Smooth muscle cell (in vitro differentiated cells): ENCODE measurements around the gene WEE2. TPM values are rescaled to one million over a fixed set of nuclear protein-coding genes. Genes with fewer than 3 reads are reported as not detected.
A peak's percentile ranks its signal among the peaks of the same experiment; 100 is the strongest.

ENCODE experiments used
- DNase-seq: peaks from one replicate; lab custom pipeline; 2025; ENCODE audit not compliant: unreplicated experiment; lab: John Stamatoyannopoulos, UW
- H2AFZ ChIP-seq: fragments of 200-600 bp; sonication (generic); 2 replicates; pipeline ENCODE4 v1.6.0; 2016; ENCODE audit warnings: antibody characterized with exemption, low read depth, mild to moderate bottlenecking
- H3F3A ChIP-seq: fragments of 200-600 bp; sonication (generic); 2 replicates; pipeline ENCODE4 v1.6.0; 2017; ENCODE audit warnings: antibody characterized with exemption, low read depth
- H3K27ac ChIP-seq: fragments of 200-600 bp; sonication (generic); 2 replicates; pipeline ENCODE4 v1.5.1; 2016; ENCODE audit warnings: low read depth, mild to moderate bottlenecking
- H3K27me3 ChIP-seq: fragments of 200-600 bp; sonication (generic); 2 replicates; pipeline ENCODE4 v1.6.1; 2016; ENCODE audit warnings: low read depth, mild to moderate bottlenecking
- H3K36me3 ChIP-seq: fragments of 200-600 bp; sonication (generic); 2 replicates; pipeline ENCODE4 v1.5.1; 2016; ENCODE audit warnings: low read depth
- H3K4me1 ChIP-seq: fragments of 200-600 bp; sonication (generic); 2 replicates; pipeline ENCODE4 v1.5.1; 2016; ENCODE audit warnings: low read depth
- H3K4me2 ChIP-seq: fragments of 200-600 bp; sonication (generic); 2 replicates; pipeline ENCODE4 v1.6.0; 2016; ENCODE audit warnings: mild to moderate bottlenecking
- H3K4me3 ChIP-seq: fragments of 200-600 bp; sonication (generic); 2 replicates; pipeline ENCODE4 v1.5.1; 2016; ENCODE audit warnings: mild to moderate bottlenecking
- H3K79me2 ChIP-seq: fragments of 200-600 bp; sonication (generic); 2 replicates; pipeline ENCODE4 v1.6.0; 2016; ENCODE audit warnings: low read depth, mild to moderate bottlenecking
- H3K9ac ChIP-seq: fragments of 200-600 bp; sonication (generic); 2 replicates; pipeline ENCODE4 v1.6.0; 2016; ENCODE audit warnings: low read depth
- H3K9me3 ChIP-seq: fragments of 200-600 bp; sonication (generic); replicated peaks from 2 replicates; pipeline ENCODE4 v1.5.1; 2016; ENCODE audit warnings: low read depth
- H4K20me1 ChIP-seq: fragments of 200-600 bp; sonication (generic); 2 replicates; pipeline ENCODE4 v1.6.0; 2016; ENCODE audit warnings: low read depth
- WGBS: methylation state at CpG from one replicate; pipeline ENCODE4 v1.1.7; 2016; ENCODE audit warnings: low lambda C conversion rate; 5-methylcytosine and 5-hydroxymethylcytosine counted together
- polyA plus RNA-seq: library from polyadenylated mRNA; unstranded; fragments of >200 nt; fragmentation: Nextera tagmentation; extraction: Ambion mirVana; gene quantifications from 2 replicates; pipeline ENCODE4 v1.2.1, GENCODE V29; 2016
- total RNA-seq: library from RNA; depleted of rRNA; stranded (reverse); fragments of >200 nt; gene quantifications from 2 replicates; pipeline ENCODE4 v1.2.3, GENCODE V29; 2014
- TF ChIP-seq, protein P1 (sequence below): fragments of 200-600 bp; sonication (generic); IDR thresholded peaks from 2 replicates; pipeline ENCODE4 v1.5.1; 2017; ENCODE audit warnings: borderline replicate concordance, mild to moderate bottlenecking, antibody characterized with exemption; ENCODE audit not compliant: insufficient read depth, poor library complexity, severe bottlenecking

WEE2 gene
- total and polyA plus RNA-seq, 2 experiments from 2014 or later = not detected

DNA sequence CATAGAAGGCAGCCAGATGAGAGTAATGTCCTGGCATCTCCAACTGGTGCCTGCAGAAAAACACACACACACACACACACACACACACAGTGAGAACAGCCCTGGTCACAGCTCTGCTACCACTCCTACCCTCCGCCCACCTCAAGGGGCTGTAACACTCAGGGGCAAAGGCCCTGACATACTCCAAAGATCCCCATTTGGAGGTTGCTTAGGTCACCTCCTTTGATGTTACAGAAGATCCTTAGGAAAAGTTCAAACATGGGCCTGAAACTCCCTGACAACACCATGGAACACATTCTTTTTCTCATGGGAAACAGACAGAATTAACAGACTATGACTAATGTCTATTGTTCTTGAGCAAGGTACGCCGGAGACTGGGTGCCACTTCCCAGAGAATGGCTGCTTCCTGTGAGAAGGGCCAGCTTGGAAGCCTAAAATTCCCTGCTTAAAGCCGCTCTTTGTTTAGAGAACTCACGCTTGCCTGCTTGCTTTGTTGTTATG, 33.9 kb upstream of the WEE2 start:
- Histone ChIP-seq H3K4me1 (peaks cover 19% of the 10 kb centered on the region), H3K9me3 (no peaks in the 10 kb centered on the region), H2AFZ (no peak overlapping the region), H3K79me2 (no peaks in the 10 kb centered on the region), H3K36me3 (no peaks in the 10 kb centered on the region), H3K4me3 (no peak overlapping the region), H3K4me2 (no peak overlapping the region), H3K9ac (peak overlapping the region; percentile 39), H3K27ac (peak overlapping the region; percentile 76), H3F3A (no peaks in the 10 kb centered on the region), H4K20me1 (no peaks in the 10 kb centered on the region), H3K27me3 (no peaks in the 10 kb centered on the region)
- WGBS = 80% methylated on average over 5 of the region's 5 CpGs
- TF ChIP-seq, protein P1, sequence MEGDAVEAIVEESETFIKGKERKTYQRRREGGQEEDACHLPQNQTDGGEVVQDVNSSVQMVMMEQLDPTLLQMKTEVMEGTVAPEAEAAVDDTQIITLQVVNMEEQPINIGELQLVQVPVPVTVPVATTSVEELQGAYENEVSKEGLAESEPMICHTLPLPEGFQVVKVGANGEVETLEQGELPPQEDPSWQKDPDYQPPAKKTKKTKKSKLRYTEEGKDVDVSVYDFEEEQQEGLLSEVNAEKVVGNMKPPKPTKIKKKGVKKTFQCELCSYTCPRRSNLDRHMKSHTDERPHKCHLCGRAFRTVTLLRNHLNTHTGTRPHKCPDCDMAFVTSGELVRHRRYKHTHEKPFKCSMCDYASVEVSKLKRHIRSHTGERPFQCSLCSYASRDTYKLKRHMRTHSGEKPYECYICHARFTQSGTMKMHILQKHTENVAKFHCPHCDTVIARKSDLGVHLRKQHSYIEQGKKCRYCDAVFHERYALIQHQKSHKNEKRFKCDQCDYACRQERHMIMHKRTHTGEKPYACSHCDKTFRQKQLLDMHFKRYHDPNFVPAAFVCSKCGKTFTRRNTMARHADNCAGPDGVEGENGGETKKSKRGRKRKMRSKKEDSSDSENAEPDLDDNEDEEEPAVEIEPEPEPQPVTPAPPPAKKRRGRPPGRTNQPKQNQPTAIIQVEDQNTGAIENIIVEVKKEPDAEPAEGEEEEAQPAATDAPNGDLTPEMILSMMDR = no peak
- DNase-seq = no peak

DNA sequence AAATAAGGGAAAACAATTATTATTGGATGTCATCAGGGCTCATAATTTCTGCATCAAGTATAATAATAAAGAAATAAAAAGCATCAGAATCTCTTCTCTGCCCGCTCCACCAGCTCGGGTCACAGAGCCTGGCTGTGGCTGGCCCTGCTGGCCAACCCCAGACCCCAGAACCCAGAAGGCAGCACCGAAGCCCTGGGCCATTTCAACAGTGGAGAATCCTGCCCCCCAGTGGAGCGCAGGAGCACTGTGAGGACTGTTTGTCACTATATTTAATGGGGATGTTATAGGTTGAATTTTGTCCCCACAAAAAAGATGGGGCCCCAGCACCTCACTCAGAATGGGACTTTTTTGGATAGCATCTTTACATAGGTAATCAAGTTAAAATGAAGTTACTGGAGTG, 33.5 kb upstream of the WEE2 start:
- WGBS = 49% methylated on average over 4 of the region's 4 CpGs
- H2AFZ ChIP-seq = no peak overlapping the region
- TF ChIP-seq, protein P1 = peak; percentile 31
- H3K4me3 ChIP-seq = no peak overlapping the region
- no peaks in the 10 kb centered on the region for H3K36me3 ChIP-seq
- peak overlapping the region; percentile 76 for H3K27ac ChIP-seq
- no peaks in the 10 kb centered on the region for H3K27me3 ChIP-seq
- H3K79me2 ChIP-seq = no peaks in the 10 kb centered on the region
- peaks cover 19% of the 10 kb centered on the region for H3K4me1 ChIP-seq
- no peak for DNase-seq
- peak overlapping the region; percentile 39 for H3K9ac ChIP-seq
- H3F3A ChIP-seq = no peaks in the 10 kb centered on the region
- H4K20me1 ChIP-seq = no peaks in the 10 kb centered on the region
- H3K4me2 ChIP-seq = no peak overlapping the region
- no peaks in the 10 kb centered on the region for H3K9me3 ChIP-seq

DNA sequence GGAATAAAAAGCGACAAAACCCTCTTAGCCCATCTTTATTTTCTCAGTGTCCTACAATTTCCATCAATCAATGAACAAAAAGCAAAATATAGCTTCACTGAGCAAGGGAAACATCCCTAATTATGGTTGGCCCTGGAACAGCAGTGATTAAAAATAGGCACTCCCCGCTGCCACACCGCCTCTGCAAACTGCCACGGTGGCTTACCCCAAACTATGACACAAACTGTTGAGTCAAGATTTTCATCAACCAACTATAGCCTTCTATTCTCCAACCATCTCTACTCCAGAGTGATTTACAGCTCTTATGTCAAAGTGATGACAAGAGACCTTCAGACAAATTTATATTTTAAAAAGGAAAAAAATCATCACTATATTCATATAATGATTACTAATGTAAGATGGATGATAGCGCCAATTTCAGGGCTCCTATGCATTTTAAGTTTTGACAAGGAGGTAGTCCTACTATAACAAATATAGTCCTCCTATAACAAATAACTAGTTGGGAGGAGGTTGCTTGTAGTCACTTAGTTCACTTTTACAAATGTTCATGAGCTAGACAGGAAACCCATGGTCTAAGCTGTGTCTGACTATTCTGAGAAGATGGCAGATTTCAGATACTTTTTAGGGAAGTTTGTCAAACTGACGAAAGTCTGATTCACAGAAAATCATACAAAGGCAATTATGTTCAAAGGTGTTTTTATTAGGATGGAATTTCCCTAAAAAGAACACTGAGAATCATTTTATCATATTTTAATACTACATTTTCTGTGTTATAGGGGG, 32.5 kb upstream of the WEE2 start:
- WGBS = 90% methylated on average over 6 of the region's 6 CpGs
- H3F3A ChIP-seq = no peaks in the 10 kb centered on the region
- no peaks in the 10 kb centered on the region for H3K36me3 ChIP-seq
- H3K79me2 ChIP-seq = no peaks in the 10 kb centered on the region
- TF ChIP-seq, protein P1 = no peak
- no peak overlapping the region for H3K27ac ChIP-seq
- H3K9me3 ChIP-seq = no peaks in the 10 kb centered on the region
- no peaks in the 10 kb centered on the region for H4K20me1 ChIP-seq
- H3K4me3 ChIP-seq = no peak overlapping the region
- H3K4me1 ChIP-seq = peaks cover 19% of the 10 kb centered on the region
- no peak for DNase-seq
- H3K27me3 ChIP-seq = no peaks in the 10 kb centered on the region
- no peak overlapping the region for H2AFZ ChIP-seq
- H3K4me2 ChIP-seq = no peak overlapping the region
- H3K9ac ChIP-seq = no peak overlapping the region

DNA sequence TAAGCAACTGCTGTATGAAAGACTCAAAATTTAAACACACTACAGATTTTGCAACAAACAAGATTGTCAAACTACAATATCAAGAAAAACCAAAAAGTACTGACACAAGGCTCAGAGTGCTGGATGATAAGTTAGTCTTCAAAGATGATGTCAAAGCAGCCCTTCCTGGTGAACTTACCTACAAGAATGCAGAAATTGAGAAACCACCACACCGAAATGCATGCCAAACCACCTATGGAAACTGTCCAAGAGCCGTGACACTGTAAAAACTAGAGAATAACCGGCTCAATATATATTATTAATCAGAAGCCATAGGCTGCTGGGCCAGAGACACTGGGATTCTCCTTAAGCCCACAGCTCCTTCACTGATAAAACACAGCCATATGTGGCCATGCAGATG, 31.5 kb upstream of the WEE2 start:
- no peak overlapping the region for H3K27ac ChIP-seq

More for the DNA sequence above, 31.5 kb upstream of the WEE2 start:
- Histone ChIP-seq H3K4me2 (no peak overlapping the region), H2AFZ (no peak overlapping the region), H3K79me2 (no peaks in the 10 kb centered on the region), H3K9ac (no peak overlapping the region), H3K9me3 (no peaks in the 10 kb centered on the region), H3K27me3 (no peaks in the 10 kb centered on the region), H3K36me3 (no peaks in the 10 kb centered on the region), H4K20me1 (no peaks in the 10 kb centered on the region), H3K4me1 (peaks cover 19% of the 10 kb centered on the region), H3F3A (no peaks in the 10 kb centered on the region), H3K4me3 (no peak overlapping the region)
- no peak for DNase-seq
- WGBS = 100% methylated on average over 3 of the region's 3 CpGs
- TF ChIP-seq, protein P1 = no peak
